Renal cortical epithelial cell (primary cell): ENCODE data around the gene ASH1L. TPM values are rescaled to one million over a fixed set of nuclear protein-coding genes. Genes with fewer than 3 reads are reported as not detected.
"Not testable (repeated sequence)": the region's sequence is repeated elsewhere in the genome, so short reads cannot be mapped to it uniquely, and the experiment has no call there.

Experiments used
- DNase-seq: peaks from one replicate; pipeline ENCODE4 v3.0.0-alpha.2; 2011; ENCODE audit warnings: low read depth
- total RNA-seq: library from RNA; depleted of rRNA; stranded (reverse); fragments of >200 nt; gene quantifications from 2 replicates; pipeline ENCODE4 v1.2.3, GENCODE V29; 2014

ASH1L gene, protein sequence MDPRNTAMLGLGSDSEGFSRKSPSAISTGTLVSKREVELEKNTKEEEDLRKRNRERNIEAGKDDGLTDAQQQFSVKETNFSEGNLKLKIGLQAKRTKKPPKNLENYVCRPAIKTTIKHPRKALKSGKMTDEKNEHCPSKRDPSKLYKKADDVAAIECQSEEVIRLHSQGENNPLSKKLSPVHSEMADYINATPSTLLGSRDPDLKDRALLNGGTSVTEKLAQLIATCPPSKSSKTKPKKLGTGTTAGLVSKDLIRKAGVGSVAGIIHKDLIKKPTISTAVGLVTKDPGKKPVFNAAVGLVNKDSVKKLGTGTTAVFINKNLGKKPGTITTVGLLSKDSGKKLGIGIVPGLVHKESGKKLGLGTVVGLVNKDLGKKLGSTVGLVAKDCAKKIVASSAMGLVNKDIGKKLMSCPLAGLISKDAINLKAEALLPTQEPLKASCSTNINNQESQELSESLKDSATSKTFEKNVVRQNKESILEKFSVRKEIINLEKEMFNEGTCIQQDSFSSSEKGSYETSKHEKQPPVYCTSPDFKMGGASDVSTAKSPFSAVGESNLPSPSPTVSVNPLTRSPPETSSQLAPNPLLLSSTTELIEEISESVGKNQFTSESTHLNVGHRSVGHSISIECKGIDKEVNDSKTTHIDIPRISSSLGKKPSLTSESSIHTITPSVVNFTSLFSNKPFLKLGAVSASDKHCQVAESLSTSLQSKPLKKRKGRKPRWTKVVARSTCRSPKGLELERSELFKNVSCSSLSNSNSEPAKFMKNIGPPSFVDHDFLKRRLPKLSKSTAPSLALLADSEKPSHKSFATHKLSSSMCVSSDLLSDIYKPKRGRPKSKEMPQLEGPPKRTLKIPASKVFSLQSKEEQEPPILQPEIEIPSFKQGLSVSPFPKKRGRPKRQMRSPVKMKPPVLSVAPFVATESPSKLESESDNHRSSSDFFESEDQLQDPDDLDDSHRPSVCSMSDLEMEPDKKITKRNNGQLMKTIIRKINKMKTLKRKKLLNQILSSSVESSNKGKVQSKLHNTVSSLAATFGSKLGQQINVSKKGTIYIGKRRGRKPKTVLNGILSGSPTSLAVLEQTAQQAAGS (N-terminal part only)
- total RNA-seq: 12.5 and 50.2 TPM in 2 replicates

DNA sequence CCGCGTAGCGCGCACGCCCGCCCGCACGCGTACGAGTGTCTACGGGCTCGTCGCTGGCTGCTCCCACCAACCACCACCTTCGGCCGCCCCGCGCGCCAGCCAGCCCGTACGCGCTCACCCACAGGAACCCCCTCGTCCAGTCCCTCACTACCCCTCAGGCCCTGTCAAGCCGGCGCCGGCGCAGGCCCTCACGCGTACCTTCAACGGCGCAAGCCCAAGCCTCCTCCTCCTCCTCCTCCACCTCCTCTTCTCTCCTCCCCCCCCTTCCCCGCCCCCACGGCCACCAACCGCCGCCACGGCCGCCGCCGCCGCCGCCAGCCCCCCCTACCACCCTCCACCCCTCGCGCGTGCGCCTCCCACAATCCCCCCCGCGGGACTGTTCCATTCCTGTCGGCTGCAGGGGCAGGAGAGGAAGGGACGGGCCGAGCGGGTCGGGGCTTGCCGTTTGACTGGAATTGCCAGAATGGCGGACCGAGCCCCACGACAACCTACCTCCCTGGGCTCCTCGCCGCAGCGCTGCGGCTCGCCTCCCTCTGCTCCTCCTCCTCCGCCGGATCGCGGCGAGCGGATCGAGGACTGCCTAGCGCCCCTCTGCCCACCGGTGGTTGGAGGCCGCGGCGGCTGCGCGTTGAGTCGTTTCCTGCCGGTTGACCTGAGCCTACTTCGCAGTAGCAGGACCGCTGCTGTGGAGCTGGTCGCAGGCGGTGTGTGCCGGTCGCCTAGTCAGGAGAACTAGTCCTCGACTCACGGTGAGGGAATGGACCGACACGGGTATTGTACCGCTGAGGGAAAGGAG lies at the start of gene ASH1L:
Gene ASH1L (minus strand): TSS at position 223 of the 796 bp plus-strand sequence. CDS start 41,284 bp downstream, outside the sequence.
- DNase-seq: peak; percentile 72

DNA sequence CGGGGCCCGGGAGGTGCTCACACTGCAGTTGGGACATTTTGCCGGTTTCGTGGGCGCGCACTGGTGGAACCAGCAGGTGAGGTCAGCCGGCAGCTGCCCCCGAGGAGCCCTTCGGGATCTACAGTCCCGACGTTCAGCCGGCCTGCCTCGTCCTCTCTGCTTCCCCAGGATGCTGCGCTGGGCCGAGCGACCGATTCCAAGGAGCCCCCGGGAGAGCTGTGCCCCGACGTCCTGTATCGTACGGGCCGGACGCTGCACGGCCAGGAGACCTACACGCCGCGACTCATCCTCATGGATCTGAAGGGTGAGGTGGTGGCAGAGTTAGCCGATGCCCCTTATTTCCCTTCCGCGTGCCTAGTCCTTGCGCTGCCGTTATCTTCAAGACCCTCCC lies 47.6 kb upstream of the ASH1L start:
- DNase-seq: not testable (repeated sequence)

DNA sequence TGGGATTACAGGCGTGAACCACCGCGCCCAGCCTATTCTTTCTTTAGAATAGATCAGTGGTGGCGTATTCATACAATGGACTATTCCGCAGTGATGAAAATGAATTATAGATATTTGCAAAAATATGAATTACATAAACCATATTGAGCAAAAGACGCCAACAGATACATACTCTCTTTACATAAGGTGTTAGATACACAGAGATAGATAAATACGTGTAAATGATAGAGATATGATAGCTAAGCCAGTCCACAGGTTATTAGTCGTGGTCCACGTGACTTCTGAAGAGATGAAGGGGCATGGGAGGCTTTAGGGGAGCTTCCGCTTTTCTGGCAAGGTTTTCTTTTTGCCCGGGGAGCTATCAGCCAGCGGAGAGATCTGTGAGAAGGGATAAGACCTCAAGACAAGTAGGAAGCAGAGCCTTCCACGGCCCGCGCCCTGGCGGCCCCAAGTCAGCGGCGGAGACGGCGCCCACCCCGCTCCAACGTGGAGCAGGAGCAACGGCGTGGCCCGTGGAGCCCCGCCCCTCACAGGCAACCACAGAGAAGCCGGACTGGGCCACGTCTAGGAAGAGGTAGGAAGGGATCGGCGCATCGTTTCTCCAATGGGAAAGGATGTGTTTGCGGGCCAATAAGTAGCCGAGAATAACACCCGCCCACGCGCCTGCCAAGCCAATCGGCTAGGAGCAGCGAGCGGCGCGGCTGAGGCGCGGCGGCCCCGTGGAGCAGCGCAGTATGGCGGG lies 47.1 kb upstream of the ASH1L start, which contains the start of gene MSTO1:
Gene MSTO1 (plus strand): TSS at position 704 of the 742 bp plus-strand sequence. CDS start 31 bp downstream, at position 735.
- peak; percentile 97 for DNase-seq

DNA sequence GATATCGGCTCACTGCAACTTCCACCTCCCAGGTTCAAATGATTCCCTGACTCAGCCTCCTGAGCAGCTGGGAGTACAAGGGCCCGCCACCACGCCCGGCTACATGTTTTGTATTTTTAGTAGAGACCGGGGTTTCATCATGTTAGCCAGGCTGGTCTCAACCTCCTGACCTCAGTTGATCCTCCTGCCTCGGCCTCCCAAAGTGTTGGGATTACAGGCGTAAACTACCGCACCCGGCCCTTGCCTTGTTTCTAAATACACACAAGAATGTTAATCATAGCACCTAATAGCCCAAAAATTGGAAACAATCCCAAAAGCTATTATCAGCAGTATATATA lies 46.3 kb upstream of the ASH1L start:
- DNase-seq: no peak

DNA sequence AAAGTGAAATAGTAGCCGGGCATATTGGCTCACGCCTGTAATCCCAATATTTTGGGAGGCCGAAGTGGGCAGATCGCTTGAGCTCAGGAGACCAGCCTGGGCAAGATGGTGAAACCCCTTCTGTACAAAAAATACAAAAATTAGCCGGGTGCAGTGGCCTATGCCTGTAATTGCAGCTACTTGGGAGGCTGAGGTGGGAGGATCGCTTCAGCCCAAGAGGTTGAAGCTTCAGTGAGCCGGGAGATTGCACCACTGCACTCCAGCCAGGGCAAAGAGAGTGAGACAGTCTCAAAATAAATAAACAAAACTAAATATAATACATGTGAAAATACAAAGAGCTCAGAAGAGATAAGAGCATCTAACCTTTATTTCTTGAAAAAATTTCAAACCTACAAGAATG lies 45.1 kb upstream of the ASH1L start:
- DNase-seq: no peak

DNA sequence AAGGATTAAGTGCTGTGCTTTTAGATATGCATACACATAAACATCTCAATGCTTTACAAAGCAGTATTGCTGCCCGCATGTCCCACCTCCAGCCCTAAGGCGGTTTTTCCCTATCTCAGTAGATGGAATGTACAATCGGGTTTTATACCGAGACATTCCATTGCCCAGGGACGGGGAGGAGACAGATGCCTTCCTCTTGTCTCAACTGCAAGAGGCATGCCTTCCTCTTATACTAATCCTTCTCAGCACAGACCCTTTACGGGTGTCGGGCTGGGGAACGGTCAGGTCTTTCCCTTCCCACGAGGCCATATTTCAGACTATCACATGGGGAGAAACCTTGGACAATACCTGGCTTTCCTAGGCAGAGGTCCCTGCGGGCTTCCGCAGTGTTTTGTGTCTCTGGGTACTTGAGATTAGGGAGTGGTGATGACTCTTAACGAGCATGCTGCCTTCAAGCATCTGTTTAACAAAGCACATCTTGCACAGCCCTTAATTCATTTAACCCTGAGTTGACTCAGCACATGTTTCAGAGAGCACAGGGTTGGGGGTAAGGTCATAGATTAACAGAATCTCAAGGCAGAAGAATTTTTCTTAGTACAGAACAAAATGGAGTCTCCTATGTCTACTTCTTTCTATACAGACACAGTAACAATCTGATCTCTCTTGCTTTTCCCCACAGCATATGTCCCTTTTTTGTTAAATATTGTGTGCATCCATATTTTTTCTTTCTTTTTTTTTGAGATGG lies 37.4 kb upstream of the ASH1L start:
- DNase-seq: not testable (repeated sequence)

DNA sequence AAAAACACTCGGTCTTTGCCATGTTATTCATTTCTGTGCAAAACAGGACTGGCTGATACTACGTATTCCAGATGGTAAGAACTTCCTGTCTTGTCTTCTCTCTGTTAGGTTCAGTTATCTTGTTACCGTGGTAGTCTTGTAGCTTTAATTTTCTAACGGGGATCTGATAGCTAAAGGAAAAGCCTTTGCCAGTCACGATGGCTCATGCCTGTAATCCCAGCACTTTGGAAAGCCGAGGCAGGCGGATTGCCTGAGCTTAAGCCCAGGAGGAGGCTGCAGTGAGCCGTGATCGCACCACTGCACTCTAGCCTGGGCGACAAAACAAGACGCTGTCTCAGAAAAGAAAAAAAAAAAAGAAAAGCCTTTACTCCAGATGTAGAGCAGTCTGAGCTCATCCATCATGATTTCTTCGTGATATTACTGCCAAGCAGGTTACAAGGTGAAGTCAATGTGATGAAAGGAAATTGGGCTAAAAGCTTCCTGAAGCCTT lies 36.3 kb upstream of the ASH1L start:
- DNase-seq: peak; percentile 14

DNA sequence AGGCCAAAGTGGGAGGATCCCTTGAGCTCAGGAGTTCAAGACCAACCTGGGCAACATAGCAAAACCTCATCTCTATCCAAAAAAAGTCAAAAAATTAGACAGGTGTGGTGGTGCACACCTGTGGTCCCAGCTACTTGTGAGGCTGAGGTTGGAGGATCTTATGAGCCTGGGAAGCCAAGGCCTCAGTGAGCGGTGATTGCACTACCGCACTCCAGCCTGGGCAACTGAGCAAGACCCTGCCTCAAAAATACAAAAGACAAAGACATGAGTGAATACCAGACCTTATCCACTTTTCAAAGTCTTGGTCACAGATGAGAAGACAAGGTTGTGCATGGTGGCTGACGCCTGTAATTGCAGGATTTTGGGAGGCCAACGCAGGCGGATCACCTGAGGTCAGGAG lies 34.3 kb upstream of the ASH1L start:
- no peak for DNase-seq

DNA sequence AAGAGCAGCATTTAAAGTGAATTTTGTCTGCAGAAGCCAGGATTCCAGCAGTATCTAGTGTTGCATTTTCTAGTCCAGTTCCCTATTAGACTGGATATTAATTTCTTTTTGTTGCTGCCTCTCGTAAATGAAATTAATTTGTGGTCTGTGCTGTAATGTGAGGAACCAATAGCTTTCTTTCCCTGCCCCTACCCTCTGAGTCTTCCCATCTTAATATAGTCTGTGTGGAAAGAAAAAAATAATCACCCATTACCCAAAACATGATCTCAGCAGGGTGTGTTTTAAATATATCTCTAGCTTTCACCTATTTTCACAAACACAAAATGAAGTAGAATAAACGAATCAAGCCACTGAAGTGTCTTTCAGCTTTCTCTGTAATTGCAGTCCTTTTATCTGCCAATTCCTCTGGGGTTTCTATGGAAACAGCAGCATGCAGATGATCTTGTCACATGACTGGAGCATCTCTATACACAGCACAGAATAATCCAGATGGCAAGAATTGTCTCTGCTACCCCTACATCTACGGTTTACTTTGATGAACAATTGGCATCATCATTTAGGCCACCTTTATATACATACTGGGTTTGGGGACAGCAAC lies 33.4 kb upstream of the ASH1L start:
- not testable (repeated sequence) for DNase-seq

DNA sequence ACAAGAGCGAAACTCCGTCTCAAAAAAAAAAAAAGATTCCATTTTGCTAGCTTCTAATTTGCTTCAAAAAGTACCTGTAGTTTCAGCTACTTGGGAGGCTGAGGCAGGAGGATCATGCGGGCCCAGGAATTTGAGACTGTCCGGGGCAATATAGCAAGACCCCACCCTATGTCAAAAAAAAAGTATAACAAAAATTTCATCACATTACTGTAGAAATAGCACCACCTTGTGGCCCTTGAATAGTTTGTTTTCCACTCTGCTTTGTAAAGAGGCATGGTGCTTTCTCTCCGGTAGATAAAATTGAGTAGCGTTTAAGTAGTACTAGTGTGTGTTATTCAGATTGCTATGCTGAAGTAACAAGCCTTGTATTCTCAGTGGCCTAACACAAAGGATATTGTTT lies 29.2 kb upstream of the ASH1L start:
- peak; percentile 72 for DNase-seq

DNA sequence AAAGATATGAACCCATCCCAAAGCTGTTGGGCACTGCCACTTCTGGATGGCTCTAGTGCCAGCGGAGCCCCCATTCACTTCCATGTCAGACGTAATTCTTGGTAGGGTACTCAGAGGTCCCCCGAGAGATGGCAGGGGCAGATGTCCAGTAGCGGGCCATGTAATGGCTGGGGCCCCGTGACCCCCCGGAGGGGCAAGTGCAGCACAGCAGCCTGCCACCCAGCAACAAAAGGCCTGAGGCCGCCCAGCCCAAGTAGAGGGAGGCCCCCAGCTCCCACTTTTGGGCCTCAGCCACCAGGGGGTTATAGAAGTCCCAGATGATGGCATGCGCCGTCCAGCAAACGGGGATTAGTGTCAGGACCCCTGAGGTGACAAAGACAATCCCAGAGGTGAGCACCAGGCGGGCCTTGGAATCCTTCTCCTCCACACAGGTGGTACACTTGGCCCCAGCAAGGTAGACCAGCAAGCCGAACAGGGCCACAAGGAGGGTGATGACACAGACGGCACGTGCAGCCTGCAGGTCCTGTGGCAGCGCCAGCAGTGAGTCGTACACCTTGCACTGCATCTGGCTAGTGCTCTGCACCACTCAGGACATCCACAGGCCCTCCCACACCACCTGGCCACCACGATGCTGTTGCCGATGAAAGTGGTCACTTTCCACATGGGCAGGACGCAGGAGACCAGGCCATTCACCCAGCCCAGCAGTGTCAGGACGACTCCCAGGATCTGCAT lies 28.1 kb upstream of the ASH1L start:
- not testable (repeated sequence) for DNase-seq

DNA sequence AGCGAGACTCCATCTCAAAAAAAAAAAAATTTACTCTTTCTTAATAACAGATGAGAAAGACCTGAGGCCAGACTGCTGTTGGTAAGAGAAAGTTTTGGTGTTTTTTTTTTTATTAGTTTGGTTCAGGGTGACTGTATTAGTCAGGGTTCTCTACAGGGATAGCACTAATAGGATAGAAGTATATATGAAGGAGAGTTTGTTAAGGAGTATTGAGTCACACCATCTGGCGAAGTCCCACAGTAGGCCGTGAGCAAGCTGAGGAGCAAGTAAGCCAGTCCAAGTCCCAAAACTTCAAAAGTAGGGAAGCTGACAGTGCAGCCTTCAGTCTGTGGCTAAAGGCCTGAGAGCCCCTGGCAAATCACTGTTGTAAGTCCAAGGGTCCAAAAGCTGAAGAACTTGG lies 26.7 kb upstream of the ASH1L start:
- DNase-seq: not testable (repeated sequence)

DNA sequence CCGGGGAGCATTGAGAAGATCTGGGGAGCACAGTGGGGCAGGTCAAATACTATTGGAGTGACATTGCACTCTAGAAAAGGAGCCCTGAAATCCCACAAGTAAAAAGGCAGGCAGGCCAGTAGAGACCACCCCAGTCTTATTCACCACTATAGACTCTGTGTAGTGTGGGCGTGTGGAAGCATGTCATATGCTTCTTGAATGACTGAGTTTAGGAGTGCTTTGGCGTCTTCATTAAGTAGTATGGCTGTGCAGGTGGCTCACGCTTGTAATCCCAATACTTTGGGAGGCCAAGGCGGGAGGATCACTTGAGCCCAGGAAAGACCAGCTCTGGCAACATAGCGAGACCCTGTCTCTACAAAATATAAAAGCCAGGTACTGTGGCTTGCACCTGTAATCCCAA lies 21.2 kb upstream of the ASH1L start:
- not testable (repeated sequence) for DNase-seq

DNA sequence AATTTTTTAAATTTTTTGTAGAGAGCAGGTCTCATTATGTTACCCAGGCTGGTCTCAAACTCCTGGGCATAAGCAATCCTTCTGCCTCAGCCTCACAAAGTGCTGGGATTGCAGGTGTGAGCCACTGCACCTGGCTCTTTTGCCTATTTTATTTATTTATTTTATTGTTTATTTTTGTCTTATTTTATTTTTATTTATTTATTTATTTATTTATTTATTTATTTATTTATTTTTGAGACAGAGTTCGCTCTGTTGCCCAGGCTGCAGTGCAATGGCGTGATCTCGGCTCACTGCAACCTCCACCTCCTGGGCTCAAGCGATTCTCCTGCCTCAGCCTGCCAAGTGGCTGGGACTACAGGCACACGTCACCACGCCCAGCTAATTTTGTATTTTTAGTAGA lies 13.0 kb upstream of the ASH1L start:
- not testable (repeated sequence) for DNase-seq

DNA sequence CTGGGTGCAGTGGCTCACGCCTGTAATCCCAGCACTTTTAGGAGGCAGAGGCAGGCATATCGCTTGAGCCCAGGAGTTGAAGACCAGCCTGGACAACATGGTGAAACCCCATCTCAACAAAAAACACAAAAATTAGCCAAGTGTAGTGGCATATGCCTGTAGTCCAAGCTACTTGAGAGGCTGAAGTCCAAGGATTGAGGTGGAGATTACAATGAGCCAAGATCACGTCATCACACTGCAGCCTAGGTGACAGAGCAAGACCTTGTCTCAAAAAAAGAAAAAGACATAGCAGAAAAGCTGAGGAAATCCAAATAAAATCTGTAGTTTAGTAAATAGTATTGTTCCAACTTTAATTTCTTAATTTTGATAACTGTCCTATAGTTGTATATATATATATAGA lies 11.5 kb upstream of the ASH1L start:
- DNase-seq: no peak

DNA sequence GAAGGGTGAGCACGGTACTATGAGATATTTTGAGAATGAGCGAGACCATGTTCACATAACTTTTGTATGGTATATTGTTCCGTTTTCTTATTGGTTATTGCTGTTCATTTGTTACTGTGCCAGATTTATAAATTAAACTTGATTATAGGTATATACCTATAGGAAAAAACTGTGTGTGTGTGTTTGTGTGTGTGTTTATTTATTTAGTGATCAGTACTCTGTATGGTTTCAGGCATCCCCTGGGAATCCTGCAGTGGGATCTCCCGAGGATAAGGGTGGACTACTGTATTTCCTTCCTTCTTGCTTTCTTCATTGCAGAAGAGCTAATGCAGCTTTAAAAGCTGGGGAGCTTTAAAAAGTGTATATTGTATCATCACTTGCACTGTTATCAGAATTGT lies 8.0 kb upstream of the ASH1L start:
- DNase-seq: no peak

DNA sequence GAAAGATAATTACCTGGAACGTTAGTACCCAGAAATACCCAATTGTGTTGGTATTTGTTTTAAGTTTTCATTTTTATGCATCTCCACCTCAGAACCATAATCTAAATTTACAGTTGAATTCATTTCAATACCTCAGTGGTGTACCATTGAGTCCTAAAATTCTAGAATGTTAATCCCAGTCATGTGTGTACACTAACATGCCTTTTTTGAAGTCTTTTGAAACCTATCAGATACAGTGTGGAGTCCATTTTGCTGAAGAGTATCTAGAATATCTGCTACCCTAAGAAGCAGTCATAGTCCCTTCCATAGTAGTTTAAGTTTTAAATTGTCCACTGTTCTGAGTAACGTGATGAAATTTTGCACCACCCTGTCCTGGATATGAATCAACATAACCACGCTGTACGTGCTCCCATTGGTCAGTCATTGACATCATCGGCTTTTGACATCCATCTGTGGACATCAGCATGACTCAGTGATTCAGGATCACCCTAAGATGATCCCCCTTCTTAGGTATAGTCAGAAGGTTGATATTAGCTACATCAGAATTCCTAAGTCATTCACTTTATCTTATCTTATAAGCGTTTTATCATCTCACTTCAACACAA lies 7.5 kb upstream of the ASH1L start:
- DNase-seq: no peak

DNA sequence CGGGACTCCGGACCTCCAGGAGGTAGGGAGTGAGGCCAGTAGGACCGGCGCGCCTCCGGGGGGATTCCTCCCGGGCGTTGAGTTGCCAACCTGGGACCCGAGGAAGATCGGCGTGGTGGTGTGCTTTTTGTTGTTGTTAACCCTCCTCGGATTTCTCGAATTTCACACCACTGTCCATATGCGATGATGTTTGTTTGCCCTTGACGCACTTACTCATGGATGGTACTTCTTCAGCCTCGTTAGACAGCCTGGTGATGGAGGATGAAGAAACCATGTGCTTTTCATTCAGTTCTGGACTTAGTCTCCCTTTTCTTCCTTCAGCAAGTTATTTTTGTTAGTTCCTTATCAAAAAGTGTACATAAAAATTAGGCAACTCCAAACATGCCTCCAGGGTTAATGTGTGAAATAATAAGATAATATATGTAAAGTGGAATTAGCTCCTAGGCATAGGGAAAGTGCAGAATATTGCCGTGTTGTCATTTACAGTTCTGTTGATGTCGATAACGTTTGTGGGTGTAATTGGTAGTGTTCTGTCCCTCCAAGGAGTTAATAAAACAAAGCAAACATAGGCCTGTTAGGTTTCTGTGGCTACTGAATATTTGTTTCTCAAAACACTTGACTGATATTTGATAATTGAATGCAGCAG lies 897 bp upstream of the ASH1L start:
- not testable (repeated sequence) for DNase-seq
